ENCODE data around the gene CCDC117.
A peak's percentile ranks its signal among the peaks of the same experiment; 100 is the strongest.

The CCDC117 gene

DNA sequence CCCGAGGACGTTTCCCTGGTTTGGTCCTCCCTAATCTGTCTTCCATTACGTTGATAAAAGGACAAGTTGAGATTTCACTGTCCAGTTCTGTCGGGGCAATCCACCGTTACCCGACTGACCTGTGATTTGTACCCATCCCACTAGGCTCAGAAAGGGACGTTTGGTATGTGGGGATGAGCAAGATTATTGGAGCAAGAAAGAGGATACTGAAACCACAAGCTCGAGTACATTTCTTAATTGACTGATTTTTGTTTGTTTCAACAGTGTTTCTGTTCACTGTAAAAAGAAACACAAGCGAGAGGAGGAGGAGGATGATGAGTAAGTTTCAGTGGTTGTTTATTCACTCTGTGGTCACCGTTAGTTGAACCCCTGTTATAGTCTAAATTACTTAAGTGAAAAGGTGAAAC, 969 bp downstream of the CCDC117 start:
- peak overlapping the region; percentile 86 for H3K4me3 ChIP-seq (ENCODE audit: low read length)
- TF ChIP-seq, protein P1, sequence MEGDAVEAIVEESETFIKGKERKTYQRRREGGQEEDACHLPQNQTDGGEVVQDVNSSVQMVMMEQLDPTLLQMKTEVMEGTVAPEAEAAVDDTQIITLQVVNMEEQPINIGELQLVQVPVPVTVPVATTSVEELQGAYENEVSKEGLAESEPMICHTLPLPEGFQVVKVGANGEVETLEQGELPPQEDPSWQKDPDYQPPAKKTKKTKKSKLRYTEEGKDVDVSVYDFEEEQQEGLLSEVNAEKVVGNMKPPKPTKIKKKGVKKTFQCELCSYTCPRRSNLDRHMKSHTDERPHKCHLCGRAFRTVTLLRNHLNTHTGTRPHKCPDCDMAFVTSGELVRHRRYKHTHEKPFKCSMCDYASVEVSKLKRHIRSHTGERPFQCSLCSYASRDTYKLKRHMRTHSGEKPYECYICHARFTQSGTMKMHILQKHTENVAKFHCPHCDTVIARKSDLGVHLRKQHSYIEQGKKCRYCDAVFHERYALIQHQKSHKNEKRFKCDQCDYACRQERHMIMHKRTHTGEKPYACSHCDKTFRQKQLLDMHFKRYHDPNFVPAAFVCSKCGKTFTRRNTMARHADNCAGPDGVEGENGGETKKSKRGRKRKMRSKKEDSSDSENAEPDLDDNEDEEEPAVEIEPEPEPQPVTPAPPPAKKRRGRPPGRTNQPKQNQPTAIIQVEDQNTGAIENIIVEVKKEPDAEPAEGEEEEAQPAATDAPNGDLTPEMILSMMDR (IDR thresholded peaks at IDR 0.05; ENCODE audit: insufficient read depth, low read depth, low read length, missing control alignments) = no peak
- peak; percentile 18 for DNase-seq (ENCODE audit: low read depth)

DNA sequence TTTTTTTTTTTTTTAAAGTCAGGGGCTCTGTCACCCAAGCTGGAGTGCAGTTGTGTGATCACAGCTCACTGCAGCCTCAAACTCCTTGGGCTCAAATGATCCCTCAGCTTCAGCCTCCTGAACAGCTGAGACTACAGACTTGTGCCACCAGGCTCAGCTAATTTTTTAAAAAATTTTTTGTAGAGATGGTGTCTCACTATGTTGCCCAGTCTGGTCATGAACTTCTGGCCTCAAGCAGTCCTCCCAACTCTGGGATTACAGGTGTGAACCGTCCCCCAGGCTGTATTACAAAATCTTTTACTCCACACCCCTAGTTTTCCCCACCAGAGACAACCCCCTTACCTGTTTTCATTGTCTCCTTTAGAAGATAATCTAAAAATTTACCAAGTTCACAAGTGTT, 1.9 kb downstream of the CCDC117 start:
- DNase-seq (ENCODE audit: low read depth) = no peak
- no peak overlapping the region for H3K4me3 ChIP-seq (ENCODE audit: low read length)
- TF ChIP-seq, protein P1 (IDR thresholded peaks at IDR 0.05; ENCODE audit: insufficient read depth, low read depth, low read length, missing control alignments) = no peak

DNA sequence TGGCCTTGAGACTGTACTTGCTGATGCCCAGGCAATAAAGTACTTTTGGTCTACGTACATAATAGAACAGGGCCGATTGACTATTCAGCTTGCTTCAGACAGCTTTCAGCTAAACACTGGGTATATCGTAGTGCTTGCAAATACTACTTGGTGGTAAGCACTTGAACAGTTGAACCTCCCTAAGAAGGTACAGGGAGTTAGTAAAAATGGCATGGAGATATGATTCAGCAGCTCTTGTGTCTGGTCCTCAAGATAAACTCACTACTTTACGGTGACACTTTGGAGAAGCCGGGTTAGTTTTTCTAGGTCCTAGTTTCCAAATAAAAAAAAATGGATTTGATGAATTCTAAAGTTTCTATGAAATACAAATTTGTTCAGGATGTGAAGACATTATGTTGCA, 7.3 kb downstream of the CCDC117 start:
- H3K4me3 ChIP-seq (ENCODE audit: low read length) = no peak overlapping the region
- TF ChIP-seq, protein P1 (IDR thresholded peaks at IDR 0.05; ENCODE audit: insufficient read depth, low read depth, low read length, missing control alignments) = no peak
- DNase-seq (ENCODE audit: low read depth) = no peak

DNA sequence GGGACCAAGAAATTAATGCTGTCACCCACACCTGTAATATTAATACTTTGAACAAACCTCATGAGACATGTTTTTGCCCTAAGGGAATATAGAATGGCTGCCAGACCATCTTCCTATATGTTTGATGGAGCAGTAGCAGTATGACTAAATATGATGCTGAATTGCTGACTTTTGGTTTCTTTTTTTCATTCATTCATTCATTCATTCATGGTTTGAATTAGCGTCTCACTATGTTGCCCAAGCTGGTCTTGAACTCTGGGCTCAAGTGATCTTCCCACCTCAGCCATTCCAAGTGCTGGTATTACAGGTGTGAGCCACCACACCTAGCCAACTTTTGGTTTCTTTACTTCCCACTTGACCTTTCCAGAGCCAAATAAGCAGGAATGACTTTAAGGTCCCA, 7.8 kb downstream of the CCDC117 start:
- TF ChIP-seq, protein P1 (IDR thresholded peaks at IDR 0.05; ENCODE audit: insufficient read depth, low read depth, low read length, missing control alignments) = no peak
- no peak for DNase-seq (ENCODE audit: low read depth)
- no peak overlapping the region for H3K4me3 ChIP-seq (ENCODE audit: low read length)

DNA sequence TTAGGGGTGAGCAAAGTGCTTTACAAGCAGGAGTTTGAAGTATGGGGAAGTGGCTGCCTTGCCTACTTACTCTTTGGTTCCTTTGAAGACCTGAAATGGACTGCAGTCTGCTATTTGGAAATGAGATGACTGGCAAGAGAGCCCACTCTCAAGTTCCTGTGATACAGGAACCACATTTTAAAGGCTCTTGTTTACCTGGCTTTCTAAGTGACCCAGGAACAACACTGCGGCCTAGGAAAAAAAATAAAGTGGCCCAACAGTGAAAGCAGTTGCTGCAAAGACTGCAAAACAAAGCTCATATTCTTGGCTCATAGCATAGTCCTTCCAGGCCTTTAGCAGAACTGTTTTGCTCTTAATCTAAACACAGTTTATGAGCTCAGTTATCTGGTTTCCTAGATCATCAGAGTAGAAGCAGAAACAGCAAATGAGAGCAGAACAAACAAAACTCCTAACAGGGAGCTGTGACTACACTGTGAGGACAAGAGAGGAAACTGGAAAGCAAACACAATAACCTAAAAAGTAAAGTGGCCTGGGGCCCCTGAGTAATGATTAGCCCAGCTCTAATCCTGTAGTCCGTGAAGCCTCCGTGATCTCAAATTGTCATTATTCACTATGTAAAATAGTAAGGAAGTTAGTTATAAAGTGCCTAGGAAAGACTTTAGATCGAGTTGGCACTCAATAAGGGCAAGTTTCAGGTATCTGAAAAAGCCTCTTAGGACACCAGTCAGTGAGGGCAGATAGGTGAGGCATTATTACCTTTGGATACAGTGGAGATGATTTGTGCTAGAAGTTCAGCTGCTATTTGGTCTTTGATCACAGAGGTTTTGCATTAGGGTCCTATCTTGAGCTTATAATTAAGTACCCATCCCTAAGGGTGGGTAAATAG, 11.5 kb downstream of the CCDC117 start:
- DNase-seq (ENCODE audit: low read depth) = no peak
- TF ChIP-seq, protein P1 (IDR thresholded peaks at IDR 0.05; ENCODE audit: insufficient read depth, low read depth, low read length, missing control alignments) = no peak
- no peak overlapping the region for H3K4me3 ChIP-seq (ENCODE audit: low read length)

DNA sequence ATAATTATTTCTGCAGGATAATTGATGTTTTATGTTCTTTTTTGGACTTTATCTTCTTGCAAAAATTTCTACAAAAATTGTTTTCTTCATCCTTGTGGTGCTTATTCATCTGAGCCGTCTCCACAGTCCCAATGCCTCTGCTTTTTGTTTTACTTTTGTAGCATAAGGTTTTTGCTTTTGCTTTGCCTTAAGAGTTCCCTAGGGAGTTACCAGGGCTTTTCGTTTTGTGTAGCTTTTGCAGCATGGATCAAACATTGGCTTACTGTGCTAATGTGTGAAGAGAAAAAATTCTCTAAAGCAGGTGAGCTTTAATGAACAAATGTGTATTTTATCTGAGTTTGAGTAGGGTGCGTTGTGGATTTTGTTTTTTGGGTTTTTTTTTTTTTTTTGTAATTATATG, 16.1 kb downstream of the CCDC117 start:
- H3K4me3 ChIP-seq (ENCODE audit: low read length) = no peak overlapping the region
- TF ChIP-seq, protein P1 (IDR thresholded peaks at IDR 0.05; ENCODE audit: insufficient read depth, low read depth, low read length, missing control alignments) = no peak
- DNase-seq (ENCODE audit: low read depth) = no peak

DNA sequence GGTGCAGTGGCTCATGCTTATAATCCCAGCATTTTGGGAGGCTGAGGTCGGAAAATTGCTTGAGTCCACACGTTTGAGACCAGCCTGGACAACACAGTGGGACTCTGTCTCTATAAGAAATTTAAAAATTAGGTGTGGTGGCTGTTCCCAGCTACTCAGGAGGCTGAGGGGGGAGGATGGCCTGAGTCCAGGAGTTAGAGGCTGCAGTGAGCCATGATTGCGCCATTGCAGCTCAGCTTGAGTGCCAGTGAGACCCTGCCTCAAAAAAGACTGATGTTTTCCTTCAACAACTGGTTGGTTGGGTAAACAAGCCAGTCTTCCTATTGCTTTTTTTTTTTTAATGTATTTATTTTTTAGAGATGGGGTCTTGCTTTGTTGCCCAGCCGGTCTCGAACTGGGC, 18.6 kb downstream of the CCDC117 start:
- TF ChIP-seq, protein P1 (IDR thresholded peaks at IDR 0.05; ENCODE audit: insufficient read depth, low read depth, low read length, missing control alignments) = no peak

More for the DNA sequence above, 18.6 kb downstream of the CCDC117 start:
- H3K4me3 ChIP-seq (ENCODE audit: low read length) = no peak overlapping the region
- no peak for DNase-seq (ENCODE audit: low read depth)
